ENCODE data around the gene SLC16A2.
"Not testable (repeated sequence)": the region's sequence is repeated elsewhere in the genome, so short reads cannot be mapped to it uniquely, and the experiment has no call there.

Gene SLC16A2

GRCh38 chrX:74507191-74507590 lies 85.9 kb downstream of the SLC16A2 start:
- no peak for TF ChIP-seq CTCF (IDR thresholded peaks at IDR 0.05; ENCODE audit: borderline replicate concordance, control extremely low read depth, extremely low read depth, insufficient read depth, missing control alignments)
- DNase-seq (ENCODE audit: low spot score): no peak
- in situ Hi-C loops (cut with MboI; ENCODE audit: low sequenced_read_pairs, unreplicated experiment): no loop called here

DNA sequence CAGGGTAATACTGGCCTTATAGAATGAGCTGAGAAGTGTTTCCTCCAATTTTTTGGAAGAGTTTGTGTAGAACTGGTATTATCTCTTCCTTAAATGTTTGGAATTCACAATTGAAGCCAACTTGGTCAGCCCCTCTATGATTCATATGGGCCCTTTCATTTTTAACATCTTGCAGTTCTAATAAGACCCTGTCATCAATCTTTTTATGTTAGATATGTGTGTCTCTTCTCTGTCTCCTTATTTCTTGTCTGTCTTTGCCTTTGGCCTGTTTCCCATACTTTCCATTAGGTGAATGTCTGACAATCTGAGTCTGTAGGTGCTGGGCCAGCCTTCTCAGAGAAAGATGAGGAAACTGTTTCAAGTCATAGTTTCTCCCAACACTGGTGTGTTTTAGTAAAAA lies 88.7 kb downstream of the SLC16A2 start:
- in situ Hi-C loops (cut with MboI; ENCODE audit: low sequenced_read_pairs, unreplicated experiment): no loop called here
- DNase-seq (ENCODE audit: low spot score): no peak
- no peak for TF ChIP-seq CTCF (IDR thresholded peaks at IDR 0.05; ENCODE audit: borderline replicate concordance, control extremely low read depth, extremely low read depth, insufficient read depth, missing control alignments)

DNA sequence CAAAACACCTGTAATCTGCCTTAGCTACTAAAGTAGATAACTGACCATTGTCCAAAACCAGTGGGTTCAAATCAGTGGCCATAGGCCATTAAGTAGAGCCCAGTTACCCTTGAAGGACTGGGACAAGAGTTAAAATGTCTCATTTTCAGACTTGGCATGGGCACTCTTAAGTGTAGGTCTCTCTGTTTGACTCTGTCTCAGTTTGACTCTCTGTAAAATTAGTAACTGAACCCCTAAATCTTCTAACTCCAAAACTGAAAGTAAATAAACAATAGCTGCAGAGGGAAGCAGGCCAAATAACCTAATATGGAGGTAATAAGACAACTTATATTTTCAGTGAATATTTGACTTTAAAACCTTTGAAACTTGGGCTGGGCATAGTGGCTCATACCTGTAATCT lies 89.1 kb downstream of the SLC16A2 start:
- in situ Hi-C loops (cut with MboI; ENCODE audit: low sequenced_read_pairs, unreplicated experiment): no loop called here
- no peak for TF ChIP-seq CTCF (IDR thresholded peaks at IDR 0.05; ENCODE audit: borderline replicate concordance, control extremely low read depth, extremely low read depth, insufficient read depth, missing control alignments)
- DNase-seq (ENCODE audit: low spot score): peak; percentile 26

- DNase-seq (ENCODE audit: low spot score): no peak
- TF ChIP-seq CTCF (IDR thresholded peaks at IDR 0.05; ENCODE audit: borderline replicate concordance, control extremely low read depth, extremely low read depth, insufficient read depth, missing control alignments): no peak
- in situ Hi-C loops (cut with MboI; ENCODE audit: low sequenced_read_pairs, unreplicated experiment): no loop called here
Measured at GRCh38 chrX:74511704-74512103, 90.4 kb downstream of the SLC16A2 start.

DNA sequence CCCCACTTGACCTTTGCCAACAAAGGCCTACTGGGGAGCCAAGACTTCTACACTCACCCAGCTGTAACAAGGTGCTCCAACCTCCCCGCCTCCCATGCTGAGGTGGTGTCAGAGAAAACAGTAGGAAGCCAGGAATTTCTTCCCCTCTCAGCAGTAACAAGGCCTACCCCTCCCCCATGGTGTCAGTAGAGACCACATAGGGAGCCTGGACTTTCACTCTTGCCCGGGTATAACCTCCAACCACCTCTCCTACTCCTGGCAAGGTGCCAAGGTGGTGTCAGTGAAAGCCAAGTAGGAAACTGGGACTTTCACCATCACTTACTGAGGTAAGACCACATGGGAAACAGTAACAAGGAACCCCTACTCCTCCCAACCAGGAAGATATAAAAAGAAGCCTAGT lies 93.1 kb downstream of the SLC16A2 start:
- no peak for TF ChIP-seq CTCF (IDR thresholded peaks at IDR 0.05; ENCODE audit: borderline replicate concordance, control extremely low read depth, extremely low read depth, insufficient read depth, missing control alignments)
- in situ Hi-C loops (cut with MboI; ENCODE audit: low sequenced_read_pairs, unreplicated experiment): no loop called here
- DNase-seq (ENCODE audit: low spot score): no peak

GRCh38 chrX:74515356-74515755 lies 94.1 kb downstream of the SLC16A2 start:
- in situ Hi-C loops (cut with MboI; ENCODE audit: low sequenced_read_pairs, unreplicated experiment): no loop called here
- no peak for DNase-seq (ENCODE audit: low spot score)
- no peak for TF ChIP-seq CTCF (IDR thresholded peaks at IDR 0.05; ENCODE audit: borderline replicate concordance, control extremely low read depth, extremely low read depth, insufficient read depth, missing control alignments)

GRCh38 chrX:74516013-74516412 lies 94.7 kb downstream of the SLC16A2 start:
- DNase-seq (ENCODE audit: low spot score); in situ Hi-C loops (cut with MboI; ENCODE audit: low sequenced_read_pairs, unreplicated experiment): not testable (repeated sequence)
